Epidermal melanocyte (primary cell): Measurements from ENCODE around the gene PIKFYVE.
"Not testable (repeated sequence)": the region's sequence is repeated elsewhere in the genome, so short reads cannot be mapped to it uniquely, and the experiment has no call there.

Experiments used
- DNase-seq: peaks from one replicate; pipeline ENCODE4 v3.0.0; 2011; ENCODE audit warnings: low spot score; ENCODE audit not compliant: insufficient read length

Gene PIKFYVE, protein sequence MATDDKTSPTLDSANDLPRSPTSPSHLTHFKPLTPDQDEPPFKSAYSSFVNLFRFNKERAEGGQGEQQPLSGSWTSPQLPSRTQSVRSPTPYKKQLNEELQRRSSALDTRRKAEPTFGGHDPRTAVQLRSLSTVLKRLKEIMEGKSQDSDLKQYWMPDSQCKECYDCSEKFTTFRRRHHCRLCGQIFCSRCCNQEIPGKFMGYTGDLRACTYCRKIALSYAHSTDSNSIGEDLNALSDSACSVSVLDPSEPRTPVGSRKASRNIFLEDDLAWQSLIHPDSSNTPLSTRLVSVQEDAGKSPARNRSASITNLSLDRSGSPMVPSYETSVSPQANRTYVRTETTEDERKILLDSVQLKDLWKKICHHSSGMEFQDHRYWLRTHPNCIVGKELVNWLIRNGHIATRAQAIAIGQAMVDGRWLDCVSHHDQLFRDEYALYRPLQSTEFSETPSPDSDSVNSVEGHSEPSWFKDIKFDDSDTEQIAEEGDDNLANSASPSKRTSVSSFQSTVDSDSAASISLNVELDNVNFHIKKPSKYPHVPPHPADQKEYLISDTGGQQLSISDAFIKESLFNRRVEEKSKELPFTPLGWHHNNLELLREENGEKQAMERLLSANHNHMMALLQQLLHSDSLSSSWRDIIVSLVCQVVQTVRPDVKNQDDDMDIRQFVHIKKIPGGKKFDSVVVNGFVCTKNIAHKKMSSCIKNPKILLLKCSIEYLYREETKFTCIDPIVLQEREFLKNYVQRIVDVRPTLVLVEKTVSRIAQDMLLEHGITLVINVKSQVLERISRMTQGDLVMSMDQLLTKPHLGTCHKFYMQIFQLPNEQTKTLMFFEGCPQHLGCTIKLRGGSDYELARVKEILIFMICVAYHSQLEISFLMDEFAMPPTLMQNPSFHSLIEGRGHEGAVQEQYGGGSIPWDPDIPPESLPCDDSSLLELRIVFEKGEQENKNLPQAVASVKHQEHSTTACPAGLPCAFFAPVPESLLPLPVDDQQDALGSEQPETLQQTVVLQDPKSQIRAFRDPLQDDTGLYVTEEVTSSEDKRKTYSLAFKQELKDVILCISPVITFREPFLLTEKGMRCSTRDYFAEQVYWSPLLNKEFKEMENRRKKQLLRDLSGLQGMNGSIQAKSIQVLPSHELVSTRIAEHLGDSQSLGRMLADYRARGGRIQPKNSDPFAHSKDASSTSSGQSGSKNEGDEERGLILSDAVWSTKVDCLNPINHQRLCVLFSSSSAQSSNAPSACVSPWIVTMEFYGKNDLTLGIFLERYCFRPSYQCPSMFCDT (N-terminal part only)

DNA sequence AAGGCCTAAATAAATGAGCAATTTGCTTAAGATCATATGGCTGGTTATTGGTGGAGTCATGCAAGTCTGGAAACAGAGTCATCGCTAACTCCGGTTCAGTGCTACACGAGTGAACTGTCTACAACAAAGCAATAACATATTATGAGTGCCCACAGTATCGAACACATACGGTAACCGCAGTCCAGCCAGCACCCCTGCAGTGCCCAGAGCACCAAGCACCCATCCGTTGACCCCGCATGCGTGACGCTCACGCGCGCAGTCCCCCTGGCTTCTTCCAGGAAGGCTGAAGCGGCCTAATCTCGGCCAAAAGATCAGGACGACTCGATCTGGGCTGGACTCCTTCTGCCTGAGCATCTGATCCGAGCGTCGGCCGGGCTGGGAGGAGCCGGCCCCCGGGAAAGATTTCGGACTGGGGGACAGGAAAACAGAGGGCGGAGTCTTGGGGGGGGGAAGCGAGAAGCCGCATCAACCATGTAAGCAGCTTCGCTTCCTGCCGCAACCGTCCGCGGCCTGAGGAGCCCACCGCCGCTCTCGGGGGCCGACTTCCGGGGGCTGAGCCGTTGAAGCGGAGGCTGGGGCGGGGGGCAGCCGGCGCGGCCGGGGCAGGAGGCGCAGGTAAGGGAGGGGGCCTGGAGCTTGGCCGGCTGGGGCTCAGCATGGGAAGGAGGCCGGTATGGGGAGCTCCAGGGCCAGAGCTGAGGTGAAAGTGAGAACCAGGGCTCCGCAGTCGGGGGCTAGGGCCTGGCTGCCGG lies at the start of gene PIKFYVE:
PIKFYVE (plus strand) TSS at position 455 of the 752 bp plus-strand sequence. CDS start 5,265 bp downstream, outside the sequence.
- DNase-seq: peak; percentile 94

DNA sequence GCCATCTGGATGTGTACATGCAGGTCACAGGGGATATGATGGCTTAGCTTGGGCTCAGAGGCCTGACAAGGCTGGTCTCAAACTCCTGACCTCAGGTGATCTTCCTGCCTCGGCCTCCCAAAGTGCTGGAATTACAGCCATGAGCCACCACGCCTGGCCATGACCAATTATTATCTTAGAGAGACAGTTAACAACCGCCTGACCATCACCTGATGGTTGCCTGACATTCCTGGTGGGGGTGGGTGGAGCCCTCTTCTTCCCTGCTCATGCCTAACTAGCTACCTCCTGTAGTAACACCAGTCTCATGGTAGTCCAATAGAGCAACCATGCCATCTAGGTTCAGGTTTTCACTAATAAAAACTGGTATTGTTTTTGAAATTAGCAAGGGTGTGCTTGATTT lies 44.2 kb upstream of the PIKFYVE start:
- DNase-seq: not testable (repeated sequence)

DNA sequence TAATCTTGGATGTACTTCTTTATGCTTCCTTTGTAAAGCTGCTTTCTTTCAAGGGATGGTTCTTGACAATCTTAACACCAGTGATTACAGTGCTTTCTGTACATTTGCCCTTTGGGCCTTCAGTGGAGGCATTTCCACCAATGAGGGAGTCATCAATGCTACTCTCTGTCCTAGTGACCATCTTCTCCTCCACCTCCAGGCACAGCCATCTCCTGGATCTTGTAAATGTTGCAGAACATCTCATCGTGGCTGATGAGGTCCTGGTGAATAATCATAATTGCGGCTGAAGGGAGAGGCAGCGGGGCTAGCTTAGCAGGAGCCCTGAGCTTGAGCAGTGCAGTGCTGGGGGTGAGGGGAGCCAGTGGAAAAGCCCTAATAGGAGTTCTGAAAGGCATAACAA lies 43.7 kb upstream of the PIKFYVE start:
- no peak for DNase-seq

DNA sequence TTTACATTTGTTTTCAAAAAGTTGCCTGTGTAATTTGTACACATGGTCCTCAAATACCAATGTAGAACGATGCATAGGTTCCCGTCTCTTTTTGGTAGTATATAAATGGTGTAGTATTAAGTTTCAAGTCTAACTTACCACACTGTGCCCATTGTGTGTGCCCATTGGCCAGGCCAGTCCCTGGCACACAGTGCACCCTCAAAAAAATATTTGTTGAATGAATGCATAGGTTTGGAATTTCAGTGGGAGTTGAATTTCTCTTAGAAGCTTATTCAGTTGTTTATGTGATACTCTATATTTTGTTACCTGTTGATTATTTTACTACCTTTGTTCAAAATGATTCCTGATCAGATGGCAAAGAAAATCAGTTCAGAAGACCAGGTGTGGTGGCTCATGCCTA lies 41.3 kb upstream of the PIKFYVE start:
- DNase-seq: no peak

DNA sequence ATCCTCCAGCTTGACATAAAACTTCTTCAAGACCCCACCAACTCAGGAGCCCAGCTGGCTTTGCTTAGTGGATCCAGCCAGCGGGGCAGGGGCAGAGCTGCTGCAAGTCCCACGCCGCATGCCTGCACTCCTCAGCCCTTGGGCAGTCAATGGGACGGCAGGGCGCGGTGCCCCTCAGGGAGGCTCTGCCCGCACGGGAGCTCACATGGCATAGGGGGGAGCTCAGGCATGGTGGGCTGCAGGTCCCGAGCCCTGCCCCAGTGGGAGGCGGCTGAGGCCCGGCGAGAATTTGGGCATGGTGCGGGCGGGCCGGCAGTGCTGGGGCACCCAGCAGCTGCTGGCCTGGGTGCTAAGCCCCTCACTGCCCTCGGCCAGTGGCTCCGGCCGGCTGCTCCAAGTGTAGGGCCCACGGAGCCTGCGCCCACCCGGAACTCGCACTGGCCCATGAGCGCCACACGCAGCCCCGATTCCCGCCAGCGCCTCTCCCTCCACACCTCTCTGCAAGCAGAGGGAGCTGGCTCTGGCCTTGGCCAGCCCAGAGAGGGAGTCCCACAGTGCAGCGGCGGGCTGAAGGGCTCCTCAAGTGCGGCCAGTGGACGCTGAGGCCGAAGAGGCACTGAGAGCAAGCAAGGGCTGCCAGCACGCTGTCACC lies 38.3 kb upstream of the PIKFYVE start:
- DNase-seq: no peak

DNA sequence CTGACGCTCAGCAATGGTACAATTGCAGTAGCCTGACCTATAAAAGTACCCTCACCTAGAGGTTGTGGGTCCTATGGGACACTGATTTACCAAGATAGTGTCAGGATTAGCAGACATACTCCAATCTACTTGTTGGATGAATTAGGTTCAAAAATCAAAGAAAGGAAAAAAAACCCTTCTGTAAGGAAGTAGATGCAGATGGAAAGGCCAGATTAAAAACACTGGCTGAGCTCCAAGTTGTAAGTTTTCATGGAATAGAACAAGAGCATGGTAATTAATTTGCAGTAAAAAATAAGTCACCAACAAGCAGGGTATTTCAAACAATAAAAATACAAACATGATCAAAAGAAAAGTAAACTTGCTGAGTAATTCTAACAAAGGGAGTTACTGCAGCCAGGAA lies 37.6 kb upstream of the PIKFYVE start:
- DNase-seq: no peak

DNA sequence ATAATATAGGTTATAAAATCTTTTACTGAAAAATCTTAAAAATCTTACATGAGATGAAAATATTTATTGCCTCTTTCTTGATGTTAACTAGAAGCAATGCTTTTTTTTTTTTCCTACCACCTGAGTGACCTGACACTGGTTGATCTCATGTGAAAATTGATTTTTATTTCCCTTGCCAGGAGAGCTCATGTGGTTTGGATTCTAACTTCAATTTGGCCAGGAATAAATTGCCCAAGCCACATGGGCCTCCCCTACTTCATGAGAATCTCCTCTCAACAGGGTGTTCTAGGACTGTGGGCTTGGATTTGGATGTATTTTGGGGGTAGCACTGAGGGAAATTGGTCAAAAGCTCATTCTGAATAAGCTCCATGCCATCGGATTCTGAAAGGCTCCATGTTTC lies 31.3 kb upstream of the PIKFYVE start:
- no peak for DNase-seq

DNA sequence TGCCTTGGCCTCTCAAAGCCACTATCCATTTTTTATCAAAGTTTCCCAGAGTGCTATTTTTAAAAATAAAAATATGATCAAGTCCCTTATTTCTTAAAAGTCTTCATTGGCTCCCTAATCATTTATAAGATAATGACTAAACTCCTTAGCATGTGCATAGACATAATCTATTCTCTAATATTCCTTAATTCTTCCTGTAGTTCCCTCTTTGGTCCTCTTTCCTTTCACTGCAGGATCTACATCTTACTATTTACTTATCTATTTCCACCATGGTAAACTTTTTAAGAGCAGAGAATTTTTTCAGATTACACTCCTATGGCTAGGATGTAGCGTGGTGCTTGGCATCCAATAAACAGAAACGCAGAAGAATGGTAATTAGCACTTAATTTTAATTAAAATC lies 30.2 kb upstream of the PIKFYVE start:
- DNase-seq: no peak

DNA sequence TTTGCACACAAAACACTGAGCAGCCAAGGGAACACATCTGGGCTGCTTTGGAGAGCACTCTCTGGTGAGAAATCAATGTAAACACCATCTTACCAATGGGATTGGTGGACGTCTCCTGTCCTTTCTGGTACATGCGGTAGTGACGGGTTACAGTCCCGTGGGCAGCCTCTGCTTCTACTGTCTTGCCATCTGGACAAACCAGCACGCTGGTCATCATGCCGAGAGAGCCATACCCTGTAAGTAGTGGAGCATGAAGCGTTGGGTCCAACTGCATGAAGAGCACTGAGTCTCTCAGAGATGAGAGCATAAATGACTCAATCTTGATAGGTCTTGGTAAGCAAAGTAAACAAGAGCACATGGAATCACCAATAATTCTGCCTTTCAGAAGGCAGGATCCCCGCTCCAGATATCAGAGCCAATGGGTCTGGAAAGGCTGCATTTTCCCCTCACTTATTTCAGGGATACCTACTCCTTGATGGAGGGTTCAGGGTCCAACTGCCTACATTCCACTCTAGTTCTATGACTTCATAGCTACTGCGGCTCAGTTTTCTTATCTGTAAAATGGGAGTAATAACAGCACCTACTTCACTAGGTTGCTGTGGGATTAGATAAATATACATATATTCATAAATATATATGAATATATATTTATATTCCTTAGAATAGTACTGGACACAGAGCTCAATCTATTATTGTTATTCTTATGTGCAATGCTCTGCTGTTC lies 26.1 kb upstream of the PIKFYVE start:
- no peak for DNase-seq

DNA sequence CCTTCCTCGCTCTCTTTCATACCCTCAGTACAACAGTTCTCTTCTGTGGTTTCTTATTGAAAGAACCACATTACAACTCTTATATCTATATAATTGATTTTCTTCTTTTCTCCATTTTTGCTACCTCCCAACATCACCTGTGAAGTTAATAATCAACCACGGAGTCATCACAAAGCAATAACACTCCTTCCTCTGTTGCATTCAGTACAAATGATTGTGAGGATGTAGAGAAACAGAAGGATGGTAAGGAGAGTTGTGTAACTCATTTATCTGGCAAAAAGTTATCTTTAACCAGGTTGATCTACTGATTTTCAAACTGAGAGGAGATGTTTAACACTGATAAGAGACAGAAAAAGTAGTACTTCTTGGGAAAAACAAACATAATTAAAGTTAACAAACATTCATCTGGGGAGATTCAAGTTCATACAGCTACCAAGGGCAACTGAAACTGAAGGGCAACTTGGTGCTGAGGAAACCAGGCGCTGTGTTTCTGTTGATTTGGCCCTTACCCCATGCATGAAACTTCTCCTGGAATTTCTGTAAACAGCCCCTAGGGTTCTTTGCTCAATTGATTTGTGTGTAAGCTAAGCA lies 25.3 kb upstream of the PIKFYVE start:
- DNase-seq: no peak

DNA sequence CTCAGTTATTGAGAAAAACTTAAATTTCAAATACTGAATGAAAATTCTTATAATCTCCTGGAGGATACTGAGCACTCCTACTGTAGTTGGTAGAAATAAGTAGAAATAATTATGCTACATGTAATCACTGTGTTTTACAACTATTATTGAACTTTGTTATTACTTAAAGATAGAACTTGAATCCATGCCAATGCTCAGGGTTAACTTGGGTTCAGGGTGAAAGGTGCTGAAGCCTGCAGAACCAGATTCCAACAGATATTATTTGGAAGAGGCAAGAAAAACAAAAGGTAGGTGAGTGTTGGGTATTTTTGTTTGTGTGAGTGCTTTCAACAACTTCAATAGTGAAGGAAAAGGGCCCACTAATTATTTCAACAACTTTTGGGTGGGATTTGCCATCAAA lies 21.6 kb upstream of the PIKFYVE start:
- no peak for DNase-seq

DNA sequence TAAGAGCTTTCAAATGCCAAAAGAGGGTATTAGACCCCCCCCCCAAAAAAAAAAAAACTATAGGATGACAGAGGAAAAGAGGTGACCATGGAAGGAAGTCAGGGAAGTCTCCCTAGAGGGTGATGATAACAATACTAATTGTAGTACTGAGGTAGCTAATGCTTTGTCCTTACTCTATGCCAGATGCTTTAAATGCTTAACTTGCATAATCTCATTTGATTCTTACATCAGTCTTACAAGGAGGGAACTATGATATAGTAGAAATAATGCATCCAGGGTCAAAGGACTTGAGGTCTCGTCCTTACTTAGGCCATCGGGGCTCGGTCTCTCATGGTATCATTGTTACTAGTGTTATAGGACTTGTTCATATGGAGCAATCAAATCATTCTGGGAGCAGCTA lies 20.3 kb upstream of the PIKFYVE start:
- DNase-seq: no peak

DNA sequence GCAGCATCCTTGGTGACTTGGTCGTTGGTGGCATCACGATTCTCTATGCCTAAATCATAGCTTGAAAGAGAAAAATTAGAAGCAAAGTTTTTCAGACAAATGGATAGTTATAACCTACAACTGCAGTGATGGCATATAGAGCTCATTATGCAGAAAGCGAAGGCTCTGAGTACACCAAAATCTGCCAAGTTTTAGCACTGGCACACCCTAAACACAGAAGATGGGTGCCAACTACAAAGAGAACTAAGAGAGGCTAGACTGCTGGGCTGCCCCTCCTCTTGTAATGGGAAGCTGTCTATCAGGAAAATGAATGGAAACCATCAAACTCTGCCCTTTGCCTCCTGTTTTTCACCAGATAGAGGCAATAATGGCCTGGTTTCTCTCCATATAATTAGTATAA lies 17.5 kb upstream of the PIKFYVE start:
- DNase-seq: no peak

DNA sequence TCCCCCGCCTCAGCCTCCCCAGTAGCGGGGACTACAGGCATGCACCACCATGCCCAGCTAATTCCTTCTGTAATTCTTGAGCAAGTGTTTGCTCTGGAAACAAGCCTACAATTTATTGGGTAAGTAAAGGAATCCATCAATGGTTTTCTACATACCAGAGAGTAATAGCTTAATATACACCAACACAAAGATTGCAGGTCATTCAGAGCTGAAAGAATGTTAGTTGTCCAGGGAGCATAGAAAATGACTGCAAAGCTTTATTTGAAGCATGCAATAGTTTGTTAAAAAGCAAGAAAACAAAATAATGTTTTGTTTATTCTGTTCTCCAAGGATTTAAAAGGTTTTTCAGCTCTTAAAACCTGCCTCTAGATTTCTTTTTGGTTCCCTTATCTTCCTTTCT lies 16.8 kb upstream of the PIKFYVE start:
- DNase-seq: no peak

DNA sequence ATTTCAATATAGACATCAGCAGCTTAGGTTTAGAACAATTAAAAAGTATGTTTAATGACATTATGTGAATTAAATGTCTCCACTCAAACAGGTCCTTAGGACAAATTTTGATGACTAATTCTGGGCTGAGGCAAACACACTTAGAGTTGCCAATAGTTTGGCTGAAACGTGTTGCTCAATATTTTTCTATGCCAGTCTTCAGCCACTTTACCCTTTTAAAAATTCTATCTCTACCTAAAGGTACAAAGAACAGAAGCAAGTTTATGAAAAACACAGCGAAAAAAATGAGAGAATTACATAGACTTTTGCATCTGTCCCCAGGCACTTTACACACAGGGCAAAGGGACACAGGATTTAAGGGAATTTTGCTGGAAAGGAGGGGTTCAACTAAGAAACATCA lies 15.7 kb upstream of the PIKFYVE start:
- DNase-seq: no peak

DNA sequence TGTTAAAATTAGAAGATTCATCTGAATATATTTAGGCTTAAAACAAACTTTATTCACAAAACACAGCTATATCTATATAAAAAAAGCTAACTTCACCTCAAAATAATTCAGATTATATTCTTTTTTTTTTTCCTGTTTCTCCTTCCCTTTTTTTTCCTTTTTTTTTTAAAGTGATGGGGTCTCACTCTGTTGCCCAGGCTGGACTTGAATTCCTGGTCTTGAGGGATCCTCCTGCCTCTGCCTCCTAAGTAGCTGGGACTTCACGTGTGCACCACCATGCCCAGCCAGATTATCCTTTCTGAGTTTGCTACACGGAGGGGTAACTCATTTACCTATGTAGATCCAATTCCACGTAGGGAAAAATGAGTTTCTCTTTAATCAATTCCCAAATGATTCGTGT lies 15.0 kb upstream of the PIKFYVE start:
- DNase-seq: no peak

DNA sequence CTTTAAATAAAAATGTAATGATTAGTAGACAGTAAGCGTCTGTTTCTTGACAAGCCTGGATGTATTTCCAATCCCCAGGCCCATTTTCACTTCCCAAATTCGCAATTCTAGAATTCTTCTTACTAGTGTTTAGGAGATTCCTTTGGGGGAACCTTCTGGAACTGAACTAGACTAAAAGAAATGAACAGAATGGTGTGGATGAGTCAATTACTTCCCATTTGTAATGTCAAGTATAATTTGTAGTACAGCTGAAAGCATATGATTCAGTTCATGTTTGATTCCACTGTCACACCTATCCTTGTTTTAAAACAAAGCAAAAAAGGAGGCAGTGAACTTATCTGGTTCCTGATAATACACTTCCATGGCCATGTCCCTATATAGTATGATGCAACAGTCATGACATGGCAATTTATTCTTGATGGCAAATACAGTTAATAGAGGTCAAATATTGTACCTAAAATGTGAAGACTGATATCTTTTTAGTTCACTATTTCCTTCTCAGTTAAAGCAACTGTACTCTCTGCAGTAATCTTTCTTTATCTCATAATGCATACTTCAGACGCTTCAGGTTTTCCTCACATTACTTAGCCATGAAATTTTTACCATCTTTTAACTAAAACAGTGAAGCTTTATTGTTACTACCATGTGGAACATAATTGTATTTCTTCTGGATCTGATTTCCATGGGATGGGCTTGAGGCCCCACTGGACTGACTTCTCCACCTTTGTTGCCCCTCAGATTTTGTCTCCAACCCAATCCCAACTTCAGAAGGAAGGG lies 13.2 kb upstream of the PIKFYVE start:
- no peak for DNase-seq

DNA sequence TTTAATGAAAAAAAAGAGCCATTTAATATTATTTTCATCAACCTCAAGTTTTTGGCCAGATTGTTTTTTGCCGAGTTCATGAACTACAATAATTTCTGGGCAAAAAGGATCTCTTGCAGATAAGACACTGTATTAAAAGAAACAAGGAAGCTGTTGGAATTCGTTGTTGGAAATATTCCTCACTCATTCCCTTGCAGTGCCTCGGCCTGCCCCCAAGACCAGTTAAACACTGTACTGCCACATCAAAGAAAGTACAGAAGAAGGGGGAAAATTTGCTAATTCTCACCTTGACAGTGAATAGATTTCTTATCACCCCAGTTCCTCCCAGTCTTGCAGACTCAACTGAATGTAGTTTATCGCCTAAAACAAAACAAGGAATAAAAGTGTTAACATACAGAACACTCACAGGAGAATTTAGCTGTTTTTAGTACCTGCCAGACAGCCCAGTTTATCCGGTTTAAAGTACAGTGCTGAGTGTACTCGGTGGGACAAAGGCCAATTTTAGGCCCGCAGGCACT lies 12.4 kb upstream of the PIKFYVE start:
- DNase-seq: no peak
